Left ventricle myocardium superior (tissue), 1 donor: Measurements from ENCODE around the gene ARMH3. TPM values are rescaled to one million over a fixed set of nuclear protein-coding genes. Genes with fewer than 3 reads are reported as not detected.

Experiments
- ATAC-seq: fragments of 200-7000 bp; cut with Tn5 transposase; one replicate; pipeline ENCODE4 v1.9.1; 2020; ENCODE audit warnings: mild to moderate bottlenecking, moderate library complexity
- DNase-seq: peaks from one replicate; pipeline ENCODE4 v3.0.0-alpha.2; 2020
- intact Hi-C: fragments of 100-400 bp; cut with micrococcal nuclease; formaldehyde crosslinking; loops from one replicate; pipeline ENCODE4 v1.11.0; 2022
- total RNA-seq: library from RNA; stranded (reverse); fragmentation: NEBNext Ultra II Directional; extraction: Animal tissue kit (Norgen Biotek cat#: 25700); gene quantifications from one replicate; pipeline ENCODE4 v1.2.1, GENCODE V29; 2021
- donor health status: DM: no; HTN: yes; CAD: no; lungs with severe emphysema.

ARMH3 gene
- total RNA-seq, 1 donor from 2014 or later = 49.0 TPM

GRCh38 chr10:101906586-101907183 is 149.3 kb downstream of the ARMH3 start:
- ATAC-seq (no peak), DNase-seq (no peak)
- intact Hi-C loops = no loop called here

GRCh38 chr10:101905251-101905650 is 150.7 kb downstream of the ARMH3 start:
- DNase-seq = no peak
- no peak for ATAC-seq
- intact Hi-C loops = no loop called here

DNA sequence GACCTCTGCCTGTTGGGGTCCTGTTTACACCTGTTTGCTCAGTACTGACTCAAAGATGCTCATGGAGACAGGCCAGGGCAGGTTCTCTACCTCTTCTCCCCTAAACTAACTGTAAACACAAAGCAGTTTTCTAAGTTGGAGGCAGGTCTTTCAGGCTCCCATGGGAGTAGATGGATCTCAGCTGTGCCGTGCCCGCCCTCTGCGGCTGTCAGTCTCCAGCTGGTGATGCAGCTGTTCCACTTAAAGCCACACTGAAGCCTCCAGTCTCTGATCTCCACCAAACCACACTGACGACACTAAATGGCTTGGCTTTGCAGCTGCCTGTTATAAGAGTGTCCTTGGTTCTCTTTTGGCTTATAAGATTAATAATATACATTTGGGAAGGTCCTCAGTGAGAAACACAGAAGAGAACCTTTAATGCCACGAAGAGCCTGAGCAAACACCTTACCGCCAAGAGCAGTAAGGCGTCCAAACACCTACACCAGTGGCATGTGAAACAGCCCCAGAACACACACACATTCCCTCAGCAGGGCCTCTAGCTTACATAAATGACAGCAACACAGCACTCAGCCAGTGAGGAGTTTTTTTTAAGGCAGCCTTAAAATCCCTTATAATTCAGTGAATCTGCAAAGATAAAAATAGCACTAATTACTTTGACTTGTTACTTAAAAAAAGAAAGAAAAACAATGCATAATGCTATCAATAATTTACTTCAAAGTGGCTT is 152.0 kb downstream of the ARMH3 start:
- intact Hi-C loops = no loop called here
- peak; percentile 47 for ATAC-seq
- no peak for DNase-seq

DNA sequence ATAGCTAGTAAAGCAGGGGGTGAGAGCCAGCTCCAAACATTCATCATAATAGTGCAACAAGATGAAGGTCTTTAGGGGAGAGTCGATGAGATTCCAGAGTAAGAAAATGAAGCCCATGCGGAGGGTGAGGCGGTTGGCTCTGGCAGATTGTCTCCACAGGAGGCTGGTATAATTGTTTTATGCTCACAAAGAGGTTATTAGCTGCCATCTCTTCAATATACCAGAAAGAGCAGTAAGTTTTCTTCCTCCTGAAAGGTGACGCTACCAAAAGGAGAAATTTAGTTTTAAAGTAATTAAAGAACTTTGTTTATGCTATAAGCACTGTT is 153.2 kb downstream of the ARMH3 start:
- ATAC-seq = no peak
- DNase-seq = no peak
- intact Hi-C loops = no loop called here

DNA sequence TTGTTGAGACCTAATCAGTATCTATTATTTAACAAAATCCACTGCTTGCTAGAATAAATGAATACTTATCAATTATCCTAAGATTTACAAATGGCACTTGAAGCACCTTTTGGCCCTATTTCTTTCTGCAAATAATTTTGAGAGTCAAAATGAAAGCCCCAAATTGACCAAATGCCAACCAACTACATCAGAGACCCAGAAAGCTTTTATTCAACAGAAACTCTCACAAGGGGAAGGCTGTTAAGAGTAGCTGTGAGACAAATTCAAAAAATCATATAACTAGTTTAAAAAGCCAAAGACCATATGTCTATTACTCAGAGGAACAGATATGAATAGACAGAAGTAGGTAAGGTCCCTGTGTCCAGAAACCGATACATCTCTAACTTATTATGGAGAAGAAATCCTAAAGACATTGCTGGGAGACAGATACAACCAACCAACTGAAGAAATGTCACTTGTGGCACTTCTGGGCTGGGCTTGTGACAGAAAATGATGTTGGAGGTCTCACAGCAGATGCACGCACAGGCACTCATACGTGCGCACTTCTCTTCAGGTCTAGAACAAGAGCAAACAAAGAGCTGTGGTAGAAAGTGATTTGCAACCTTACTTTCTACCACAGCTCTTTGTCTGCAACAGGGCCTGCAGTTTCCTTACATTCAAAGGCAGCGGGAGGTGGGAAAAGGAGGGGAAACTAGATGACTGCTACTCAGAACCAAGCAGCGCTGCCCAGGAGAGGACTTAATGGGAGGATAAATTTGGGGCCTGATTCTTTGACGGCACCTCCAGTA is 153.7 kb downstream of the ARMH3 start:
- no peak for ATAC-seq

DNA sequence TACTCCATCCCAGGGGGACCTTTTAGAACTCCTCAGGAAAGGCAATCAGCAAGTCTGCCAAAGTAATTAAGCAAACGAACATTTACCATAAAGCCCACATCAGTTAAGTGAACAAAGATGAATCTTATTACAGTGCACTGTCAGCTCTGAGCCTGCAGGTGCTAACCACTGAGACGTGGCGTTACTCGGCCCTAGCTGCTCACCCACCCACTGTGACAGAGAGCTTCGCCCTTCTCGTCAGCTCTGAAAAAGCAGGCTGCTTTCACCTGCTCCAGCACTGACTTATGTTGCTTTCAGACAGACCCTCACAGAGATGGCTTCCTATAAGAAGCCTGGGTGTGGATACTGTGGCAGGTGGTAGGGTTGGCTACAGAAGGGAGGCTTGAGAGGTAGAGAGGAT is 154.6 kb downstream of the ARMH3 start:
- intact Hi-C loops = no loop called here
- no peak for DNase-seq

More for the DNA sequence above, 153.7 kb downstream of the ARMH3 start:
- intact Hi-C loops = no loop called here
- no peak for DNase-seq

GRCh38 chr10:101897633-101898032 is 158.3 kb downstream of the ARMH3 start:
- ATAC-seq (peak; percentile 61), DNase-seq (peak; percentile 47)
- intact Hi-C loops = no loop called here

More for the DNA sequence above, 154.6 kb downstream of the ARMH3 start:
- no peak for ATAC-seq

GRCh38 chr10:101896225-101896877 is 159.6 kb downstream of the ARMH3 start:
- DNase-seq = no peak
- no peak for ATAC-seq
- intact Hi-C loops = no loop called here

DNA sequence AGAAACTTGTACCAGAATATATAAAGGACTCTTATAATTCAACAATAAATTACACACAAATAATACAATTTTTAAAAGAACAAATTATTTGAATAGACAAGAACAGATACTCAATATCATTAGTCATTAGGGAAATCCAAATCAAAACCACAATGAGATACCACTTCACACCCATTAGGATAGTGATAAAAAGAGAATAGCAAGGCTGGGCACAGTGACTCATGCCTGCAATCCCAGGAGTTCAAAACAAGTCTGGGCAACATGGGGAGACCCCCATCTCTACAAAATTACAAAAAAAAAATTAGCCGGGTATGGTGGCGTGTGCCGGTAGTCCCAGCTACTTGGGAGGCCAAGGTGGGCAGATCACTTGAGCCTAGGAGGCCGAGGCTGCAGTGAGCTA is 160.2 kb downstream of the ARMH3 start:
- DNase-seq (no peak), ATAC-seq (no peak)
- intact Hi-C loops = no loop called here

- intact Hi-C loops = no loop called here
- peak; percentile 74 for ATAC-seq
- DNase-seq = no peak
Observed at GRCh38 chr10:101894742-101895141, 161.2 kb downstream of the ARMH3 start.

DNA sequence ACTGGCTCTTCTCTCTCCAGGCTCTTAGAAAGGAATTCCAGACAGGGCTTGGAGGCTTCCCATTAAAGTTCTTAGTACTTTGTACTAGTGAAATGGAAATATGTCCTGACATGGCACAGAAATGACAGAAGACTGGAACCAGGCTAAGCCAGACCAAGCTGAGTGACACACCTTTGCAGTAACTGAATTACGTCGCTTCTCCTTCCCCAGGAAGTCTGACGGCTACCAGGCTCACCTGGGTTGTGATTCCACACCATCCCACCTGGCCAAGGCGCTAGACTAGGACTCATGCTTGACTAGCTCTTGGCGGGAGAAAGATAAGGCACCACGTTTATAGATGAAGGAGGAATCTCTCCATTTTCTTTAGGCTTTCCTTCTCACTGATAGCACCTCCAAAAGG is 161.7 kb downstream of the ARMH3 start:
- peak; percentile 55 for ATAC-seq
- DNase-seq = no peak
- intact Hi-C loops = no loop called here

DNA sequence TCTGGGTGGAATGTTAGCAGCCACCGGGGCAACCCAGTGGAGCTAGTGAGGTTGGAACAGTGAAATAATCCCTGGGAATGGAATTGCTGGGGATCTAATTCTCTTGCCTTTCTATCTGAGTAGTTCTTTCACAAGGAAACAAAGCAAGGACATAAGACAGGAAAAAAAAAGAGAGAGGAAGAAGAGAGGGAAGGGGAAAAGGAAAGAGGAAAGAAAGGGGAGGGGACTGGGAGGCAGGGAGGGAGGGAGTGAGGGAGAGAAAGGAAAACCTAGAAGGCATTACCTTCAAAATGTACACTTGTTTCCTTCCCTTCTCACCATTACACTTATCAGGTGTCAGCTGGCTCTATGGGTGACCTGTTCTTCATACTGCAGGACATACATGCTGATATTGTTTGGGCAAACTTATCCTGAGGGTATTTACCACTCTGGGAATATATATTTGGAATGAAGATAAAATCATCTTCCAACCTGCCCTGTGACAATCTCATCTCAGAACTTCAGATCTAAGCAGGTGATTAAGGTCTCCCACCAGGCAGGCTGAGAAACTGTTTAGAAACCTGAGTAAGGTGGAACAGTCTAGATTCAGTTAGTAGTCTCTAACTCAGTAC is 162.4 kb downstream of the ARMH3 start:
- intact Hi-C loops = no loop called here
- ATAC-seq = peak; percentile 23
- DNase-seq = no peak

DNA sequence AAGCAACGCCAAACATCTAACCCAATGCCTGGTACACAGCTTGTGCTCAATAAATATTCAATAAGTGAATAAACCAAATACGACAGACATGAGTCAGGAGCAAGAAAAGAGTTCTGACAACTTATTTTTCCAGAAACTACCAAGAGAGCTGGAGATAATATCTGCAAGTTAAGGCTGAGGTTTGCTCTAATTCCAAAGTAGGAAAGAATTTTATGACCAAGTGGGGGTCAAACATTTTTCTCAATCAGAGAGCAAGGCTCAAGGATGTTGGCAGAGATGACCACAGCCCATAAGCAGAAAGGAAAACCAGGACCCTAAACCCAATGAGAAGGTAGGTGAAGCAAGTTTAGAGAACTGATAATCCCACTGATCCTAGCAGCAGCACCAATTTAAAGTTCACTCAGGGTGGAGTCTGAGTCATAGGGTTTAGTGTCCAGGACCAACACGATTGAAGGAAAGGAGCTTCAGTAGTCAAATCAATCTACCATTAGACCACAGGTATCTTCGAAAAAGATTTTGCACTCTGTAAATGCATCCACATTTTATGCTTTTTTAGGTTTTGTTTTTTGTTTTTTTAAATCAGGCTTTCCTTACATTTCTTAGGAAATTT is 163.1 kb downstream of the ARMH3 start:
- intact Hi-C loops = no loop called here
- DNase-seq (no peak), ATAC-seq (no peak)

DNA sequence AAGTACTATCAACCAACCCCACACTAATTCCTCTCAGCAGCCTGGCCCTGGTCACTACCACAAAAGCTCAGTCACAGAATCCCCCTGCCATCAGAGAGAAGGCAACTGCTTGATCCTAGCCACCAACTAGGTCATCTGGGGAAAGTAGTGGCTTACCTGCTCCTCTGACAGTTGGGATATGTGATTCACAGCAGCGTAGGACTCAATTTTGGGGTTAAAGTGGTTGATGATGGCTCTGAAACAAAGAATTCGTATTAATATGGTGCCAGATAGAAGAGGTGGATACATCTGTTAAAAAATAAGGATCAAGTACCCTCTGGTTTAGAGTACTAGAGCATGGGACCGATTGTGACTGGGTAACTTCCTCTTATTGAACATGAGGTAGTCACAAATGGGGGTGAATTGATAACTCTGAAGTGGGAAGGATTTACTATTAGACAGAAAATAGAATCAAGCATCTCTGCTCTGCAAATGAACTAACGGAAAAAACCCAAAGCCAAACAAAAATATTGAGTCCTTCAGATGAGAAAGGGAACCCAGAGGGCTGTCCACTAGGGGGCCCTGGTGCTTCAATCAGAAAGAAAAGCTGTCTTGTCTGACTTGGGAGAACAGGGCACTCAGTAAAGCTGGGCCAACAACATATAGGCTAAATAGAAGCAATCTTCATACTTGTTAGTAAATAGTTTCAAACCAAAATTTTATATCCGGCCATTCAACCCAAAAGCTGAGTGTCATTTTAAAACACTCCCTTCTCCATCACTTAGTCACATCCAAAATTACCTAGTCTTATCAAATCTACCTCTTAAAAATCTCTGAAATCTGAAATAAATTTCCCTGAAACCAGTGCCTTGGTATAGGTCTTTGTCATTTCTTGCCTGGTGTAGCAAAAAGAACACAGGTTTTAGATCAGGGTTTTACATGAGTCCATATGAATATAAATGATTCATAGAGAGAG is 166.4 kb downstream of the ARMH3 start:
- ATAC-seq = peak; percentile 14
- intact Hi-C loops = loop anchor here (2.0 kb wide), 1 partner anchor 119 kb away; no protein-coding TSS in a partner anchor
- DNase-seq = peak; percentile 83

GRCh38 chr10:101888251-101888949 is 167.6 kb downstream of the ARMH3 start:
- DNase-seq = no peak

GRCh38 chr10:101887775-101888174 is 168.2 kb downstream of the ARMH3 start:
- intact Hi-C loops = loop anchor here (2.0 kb wide), 1 partner anchor 121 kb away; no protein-coding TSS in a partner anchor
- DNase-seq = no peak
- ATAC-seq = peak; percentile 64

More at GRCh38 chr10:101888251-101888949, 167.6 kb downstream of the ARMH3 start:
- no peak for ATAC-seq
- intact Hi-C loops = loop anchor here (2.0 kb wide), 1 partner anchor 120 kb away; no protein-coding TSS in a partner anchor
